ENCODE data around the gene ZNHIT6. TPM values are rescaled to one million over a fixed set of nuclear protein-coding genes. Genes with fewer than 3 reads are reported as not detected.

The ZNHIT6 gene
- total RNA-seq, 4 donors from 2014 or later = 6.6 to 11.4 (median 7.8) TPM

GRCh38 chr1:85661767-85662166, 46.5 kb downstream of the ZNHIT6 start:
- intact Hi-C loops (cut with DNase I; ENCODE audit: low total_unique reads) = no loop called here
- Histone ChIP-seq H3K4me3 (no peak overlapping the region), H3K27me3 (no peaks in the 10 kb centered on the region), H3K36me3 (no peaks in the 10 kb centered on the region), H3K4me1 (no peaks in the 10 kb centered on the region), H3K9me3 (no peaks in the 10 kb centered on the region), H3K27ac (no peak overlapping the region)
- in situ Hi-C loops (cut with MboI; ENCODE audit: low sequenced_read_pairs in 4 of 4) = no loop called here
- TF ChIP-seq, protein P1, sequence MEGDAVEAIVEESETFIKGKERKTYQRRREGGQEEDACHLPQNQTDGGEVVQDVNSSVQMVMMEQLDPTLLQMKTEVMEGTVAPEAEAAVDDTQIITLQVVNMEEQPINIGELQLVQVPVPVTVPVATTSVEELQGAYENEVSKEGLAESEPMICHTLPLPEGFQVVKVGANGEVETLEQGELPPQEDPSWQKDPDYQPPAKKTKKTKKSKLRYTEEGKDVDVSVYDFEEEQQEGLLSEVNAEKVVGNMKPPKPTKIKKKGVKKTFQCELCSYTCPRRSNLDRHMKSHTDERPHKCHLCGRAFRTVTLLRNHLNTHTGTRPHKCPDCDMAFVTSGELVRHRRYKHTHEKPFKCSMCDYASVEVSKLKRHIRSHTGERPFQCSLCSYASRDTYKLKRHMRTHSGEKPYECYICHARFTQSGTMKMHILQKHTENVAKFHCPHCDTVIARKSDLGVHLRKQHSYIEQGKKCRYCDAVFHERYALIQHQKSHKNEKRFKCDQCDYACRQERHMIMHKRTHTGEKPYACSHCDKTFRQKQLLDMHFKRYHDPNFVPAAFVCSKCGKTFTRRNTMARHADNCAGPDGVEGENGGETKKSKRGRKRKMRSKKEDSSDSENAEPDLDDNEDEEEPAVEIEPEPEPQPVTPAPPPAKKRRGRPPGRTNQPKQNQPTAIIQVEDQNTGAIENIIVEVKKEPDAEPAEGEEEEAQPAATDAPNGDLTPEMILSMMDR (IDR thresholded peaks at IDR 0.05 in 4 of 5, conservative IDR thresholded peaks at IDR 0.05 in 1 of 5) = no peak
- TF ChIP-seq POLR2A (IDR thresholded peaks at IDR 0.05) = no peak
- no peak for ATAC-seq
- DNase-seq = no peak

DNA sequence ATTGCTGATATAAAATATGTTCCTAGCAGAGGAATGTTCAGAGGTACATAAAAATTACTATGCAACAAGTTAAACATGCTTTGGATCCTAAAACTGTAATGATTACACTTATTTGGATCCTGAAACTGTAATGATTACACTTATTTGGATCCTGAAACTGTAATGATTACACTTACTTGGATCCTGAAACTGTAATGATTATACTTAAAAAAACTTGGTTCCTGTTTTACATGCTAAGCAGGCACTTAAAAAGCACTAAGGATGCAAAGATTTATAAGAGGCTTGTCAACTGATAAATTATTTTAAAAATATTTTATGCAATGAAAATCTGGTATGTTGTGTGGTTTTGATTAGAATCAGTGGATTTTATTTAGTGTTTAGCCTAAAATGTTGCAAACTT, 47.7 kb downstream of the ZNHIT6 start:
- in situ Hi-C loops (cut with MboI; ENCODE audit: low sequenced_read_pairs in 4 of 4) (no loop called here), intact Hi-C loops (cut with DNase I; ENCODE audit: low total_unique reads) (no loop called here)
- no peaks in the 10 kb centered on the region for H3K9me3 ChIP-seq
- H3K4me3 ChIP-seq = no peak overlapping the region
- TF ChIP-seq, protein P1 (IDR thresholded peaks at IDR 0.05 in 4 of 5, conservative IDR thresholded peaks at IDR 0.05 in 1 of 5) = no peak
- TF ChIP-seq POLR2A (IDR thresholded peaks at IDR 0.05) = no peak
- H3K27me3 ChIP-seq = no peaks in the 10 kb centered on the region
- no peak for DNase-seq
- ATAC-seq = no peak
- H3K36me3 ChIP-seq = no peaks in the 10 kb centered on the region
- no peaks in the 10 kb centered on the region for H3K4me1 ChIP-seq
- no peak overlapping the region for H3K27ac ChIP-seq

GRCh38 chr1:85659174-85659573, 49.1 kb downstream of the ZNHIT6 start:
- intact Hi-C loops (cut with DNase I; ENCODE audit: low total_unique reads) = no loop called here

DNA sequence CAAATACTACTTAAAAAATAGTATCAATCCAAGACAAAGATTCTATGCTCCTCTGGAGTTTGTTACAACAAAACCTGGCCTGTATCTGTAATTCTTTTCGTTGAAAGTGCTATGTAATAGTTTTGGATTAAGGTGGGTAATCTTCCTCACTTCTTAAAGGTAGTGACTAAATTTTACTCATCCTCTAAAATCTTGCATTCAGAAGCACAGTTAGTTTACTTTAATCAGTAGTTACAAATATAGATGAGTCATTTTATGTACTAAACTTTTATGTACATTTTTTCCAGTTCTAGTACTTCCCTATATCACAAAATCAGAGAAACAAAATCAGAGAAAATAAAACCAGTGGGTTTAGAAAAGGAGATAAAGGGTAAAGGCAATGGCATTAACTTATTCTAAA, 51.3 kb downstream of the ZNHIT6 start:
- in situ Hi-C loops (cut with MboI; ENCODE audit: low sequenced_read_pairs in 4 of 4) = no loop called here
- ATAC-seq (no peak), DNase-seq (no peak)
- H3K4me1 ChIP-seq = no peaks in the 10 kb centered on the region
- H3K4me3 ChIP-seq = no peak overlapping the region
- TF ChIP-seq, protein P1 (IDR thresholded peaks at IDR 0.05 in 4 of 5, conservative IDR thresholded peaks at IDR 0.05 in 1 of 5) = no peak
- TF ChIP-seq POLR2A (IDR thresholded peaks at IDR 0.05) = no peak
- H3K9me3 ChIP-seq = no peaks in the 10 kb centered on the region
- H3K27me3 ChIP-seq = no peaks in the 10 kb centered on the region
- no peak overlapping the region for H3K27ac ChIP-seq
- H3K36me3 ChIP-seq = peaks cover 0 to 15% of the 10 kb centered on the region in 2 donors
- intact Hi-C loops (cut with DNase I; ENCODE audit: low total_unique reads) = no loop called here

More at GRCh38 chr1:85659174-85659573, 49.1 kb downstream of the ZNHIT6 start:
- ATAC-seq (no peak), DNase-seq (no peak)
- Histone ChIP-seq H3K9me3 (no peaks in the 10 kb centered on the region), H3K27me3 (no peaks in the 10 kb centered on the region), H3K4me1 (no peaks in the 10 kb centered on the region), H3K36me3 (no peaks in the 10 kb centered on the region), H3K27ac (no peak overlapping the region), H3K4me3 (no peak overlapping the region)
- no peak for TF ChIP-seq POLR2A (IDR thresholded peaks at IDR 0.05)
- TF ChIP-seq, protein P1 (IDR thresholded peaks at IDR 0.05 in 4 of 5, conservative IDR thresholded peaks at IDR 0.05 in 1 of 5) = no peak
- in situ Hi-C loops (cut with MboI; ENCODE audit: low sequenced_read_pairs in 4 of 4) = no loop called here

DNA sequence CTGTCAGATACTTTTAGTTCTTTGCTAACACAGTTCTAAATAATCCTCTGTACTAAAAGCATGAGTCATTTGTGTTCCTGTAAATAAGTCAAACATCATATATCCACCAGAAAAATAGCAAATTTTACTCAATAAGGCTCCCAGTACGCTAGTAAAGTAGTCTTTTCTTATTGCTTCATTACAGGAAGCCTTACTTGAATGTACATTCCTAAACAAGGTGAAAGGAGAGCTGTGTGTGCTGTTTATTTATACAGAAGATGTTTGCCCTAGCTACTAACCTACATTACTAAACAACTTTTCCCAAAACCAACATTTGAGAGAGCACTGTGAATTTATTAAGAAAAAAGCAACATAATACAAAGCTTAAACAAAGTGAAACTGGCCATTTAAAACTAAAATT, 52.0 kb downstream of the ZNHIT6 start:
- Histone ChIP-seq H3K27ac (no peak overlapping the region), H3K4me3 (no peak overlapping the region), H3K36me3 (peaks cover 0 to 15% of the 10 kb centered on the region in 2 donors), H3K4me1 (no peaks in the 10 kb centered on the region), H3K9me3 (no peaks in the 10 kb centered on the region), H3K27me3 (no peaks in the 10 kb centered on the region)
- no peak for TF ChIP-seq POLR2A (IDR thresholded peaks at IDR 0.05)
- TF ChIP-seq, protein P1 (IDR thresholded peaks at IDR 0.05 in 4 of 5, conservative IDR thresholded peaks at IDR 0.05 in 1 of 5) = no peak
- in situ Hi-C loops (cut with MboI; ENCODE audit: low sequenced_read_pairs in 4 of 4) (no loop called here), intact Hi-C loops (cut with DNase I; ENCODE audit: low total_unique reads) (no loop called here)
- DNase-seq (no peak), ATAC-seq (no peak)

All from gastrocnemius medialis (tissue), 4 donors.